SU-DHL-6 (cell line): ENCODE measurements around the gene FBXO2.

Experiments used
- H2AFZ ChIP-seq: fragments of 200-600 bp; sonication (generic); 2 replicates; pipeline ENCODE4 v1.6.1; 2014; ENCODE audit warnings: low read depth, mild to moderate bottlenecking, moderate library complexity, mixed read lengths, antibody characterized with exemption, low read length; ENCODE audit not compliant: severe bottlenecking
- H3F3A ChIP-seq: fragments of 200-600 bp; shearing (Covaris generic); 2 replicates; pipeline ENCODE4 v1.6.0; 2016; ENCODE audit warnings: antibody characterized with exemption, mild to moderate bottlenecking; ENCODE audit not compliant: insufficient read depth
- H3K27ac ChIP-seq: fragments of 200-600 bp; sonication (generic); 2 replicates; pipeline ENCODE4 v1.5.1; 2016; ENCODE audit warnings: low read depth, mild to moderate bottlenecking, low read length, moderate library complexity, mixed read lengths
- H3K27me3 ChIP-seq: fragments of 200-600 bp; sonication (generic), shearing (Covaris generic); 2 replicates; pipeline ENCODE4 v1.6.0; 2014; ENCODE audit warnings: mild to moderate bottlenecking, low read length
- H3K36me3 ChIP-seq: fragments of 200-600 bp; sonication (generic); 2 replicates; pipeline ENCODE4 v1.6.1; 2014; ENCODE audit warnings: mild to moderate bottlenecking, low read length, mixed read lengths
- H3K4me2 ChIP-seq: fragments of 300-600, 200-600 bp; shearing (Covaris generic), sonication (generic); 2 replicates; pipeline ENCODE4 v1.6.0; 2014; ENCODE audit warnings: low read length, low read depth, mild to moderate bottlenecking; ENCODE audit not compliant: poor library complexity, severe bottlenecking
- H3K4me3 ChIP-seq: fragments of 200-600 bp; sonication (generic); 2 replicates; pipeline ENCODE4 v1.5.1; 2014; ENCODE audit warnings: antibody characterized with exemption, low read length, mild to moderate bottlenecking, mixed read lengths; ENCODE audit not compliant: insufficient read depth, poor library complexity, severe bottlenecking
- H3K79me2 ChIP-seq: fragments of 200-600 bp; sonication (generic); 2 replicates; pipeline ENCODE4 v1.6.1; 2014; ENCODE audit warnings: mild to moderate bottlenecking, low read length, moderate library complexity; ENCODE audit not compliant: insufficient read depth
- H3K9ac ChIP-seq: fragments of 200-600 bp; sonication (generic); 2 replicates; pipeline ENCODE4 v1.7.0; 2014; ENCODE audit warnings: mild to moderate bottlenecking, low read length
- H3K9me2 ChIP-seq: fragments of 200-600 bp; sonication (generic); replicated peaks from 2 replicates; pipeline ENCODE4 v1.6.1; 2014; ENCODE audit warnings: low read length; ENCODE audit not compliant: insufficient read depth
- H3K9me3 ChIP-seq: fragments of 200-600 bp; sonication (generic); 2 replicates; pipeline ENCODE4 v1.6.1; 2014; ENCODE audit warnings: low read length, mixed read lengths; ENCODE audit not compliant: insufficient read depth
- H4K20me1 ChIP-seq: fragments of 200-600 bp; sonication (generic); 2 replicates; pipeline ENCODE4 v1.6.1; 2014; ENCODE audit warnings: low read depth, mild to moderate bottlenecking, antibody characterized with exemption, low read length, moderate library complexity, mixed read lengths
- CTCF ChIP-seq: fragments of 200-600 bp; sonication (generic); IDR thresholded peaks from one replicate; pipeline ENCODE4 v1.5.1; 2017; ENCODE audit warnings: antibody characterized with exemption, mild to moderate bottlenecking, low read length, moderate library complexity; ENCODE audit not compliant: insufficient read depth, poor library complexity, severe bottlenecking
- EZH2phosphoT487 ChIP-seq: fragments of 200-600 bp; sonication (generic), shearing (Covaris generic); conservative IDR thresholded peaks from 2 replicates; pipeline ENCODE4 v1.6.1; 2018; ENCODE audit warnings: mild to moderate bottlenecking, antibody characterized with exemption, low read length, moderate library complexity, mixed read lengths

FBXO2 gene

DNA sequence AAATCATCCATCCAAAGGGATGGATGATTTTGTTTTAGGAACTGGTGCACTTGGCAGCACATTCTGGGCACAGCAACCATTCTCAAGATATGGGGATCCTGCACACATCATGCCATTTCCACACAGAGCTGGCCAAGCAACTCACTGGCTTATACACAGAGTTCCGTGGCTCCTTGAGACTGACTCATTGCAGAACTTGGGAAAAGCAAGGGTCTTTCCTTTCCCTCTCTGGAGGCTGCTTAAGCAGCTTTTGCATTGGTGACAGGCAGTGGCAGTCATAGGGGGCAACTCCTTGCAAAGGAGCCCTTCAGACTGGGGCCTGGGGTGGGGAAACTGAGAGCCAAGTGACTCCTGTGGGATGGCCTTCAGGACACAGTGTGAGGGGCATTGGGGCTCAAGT lies 28.6 kb upstream of the FBXO2 start:
- no peaks in the 10 kb centered on the region for H3K79me2 ChIP-seq
- no peak for TF ChIP-seq EZH2phosphoT487
- TF ChIP-seq CTCF, result no peak
- H3K4me3 ChIP-seq, result no peak overlapping the region
- H3K4me2 ChIP-seq, result no peak overlapping the region
- H4K20me1 ChIP-seq, result no peaks in the 10 kb centered on the region
- H3K36me3 ChIP-seq, result no peaks in the 10 kb centered on the region
- no peaks in the 10 kb centered on the region for H3F3A ChIP-seq
- no peaks in the 10 kb centered on the region for H3K9me3 ChIP-seq
- H3K9me2 ChIP-seq, result no peaks in the 10 kb centered on the region
- H2AFZ ChIP-seq, result no peak overlapping the region
- H3K9ac ChIP-seq, result no peak overlapping the region
- H3K27ac ChIP-seq, result no peak overlapping the region
- no peaks in the 10 kb centered on the region for H3K27me3 ChIP-seq

DNA sequence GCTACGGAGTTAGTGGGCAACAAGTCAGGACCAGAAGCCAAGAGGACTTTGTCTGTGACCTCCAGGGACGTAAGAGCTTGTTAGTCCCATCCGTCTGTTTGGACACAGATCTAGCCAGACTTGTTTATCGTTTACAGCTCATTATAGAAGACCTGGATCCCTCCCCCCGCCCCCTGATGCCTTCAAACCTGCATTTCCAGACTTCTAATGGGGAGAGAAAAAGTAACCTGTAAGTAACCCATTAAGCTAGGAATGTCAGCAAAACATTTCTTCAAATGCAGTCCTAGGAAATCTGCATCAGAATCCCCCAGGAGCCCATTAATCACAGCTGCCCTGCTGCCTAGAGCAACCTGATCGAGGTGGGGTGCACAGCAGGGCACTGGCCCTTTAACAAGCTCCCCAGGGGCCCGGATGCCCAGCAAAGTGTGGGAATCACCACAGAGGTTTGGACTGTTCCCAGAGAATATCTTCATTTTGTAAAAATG lies 28.1 kb upstream of the FBXO2 start:
- Histone ChIP-seq H3K79me2 (no peaks in the 10 kb centered on the region), H3K27me3 (no peaks in the 10 kb centered on the region), H3K36me3 (no peaks in the 10 kb centered on the region), H3K4me2 (peak overlapping the region; percentile 83), H3K4me3 (no peak overlapping the region), H2AFZ (peak overlapping the region; percentile 98), H3K9me2 (no peaks in the 10 kb centered on the region), H3K9me3 (no peaks in the 10 kb centered on the region), H4K20me1 (no peaks in the 10 kb centered on the region), H3K27ac (no peak overlapping the region), H3F3A (no peaks in the 10 kb centered on the region), H3K9ac (peak overlapping the region; percentile 83; the same call in 1 of the 2 replicates)
- TF ChIP-seq EZH2phosphoT487 (no peak), CTCF (no peak)

DNA sequence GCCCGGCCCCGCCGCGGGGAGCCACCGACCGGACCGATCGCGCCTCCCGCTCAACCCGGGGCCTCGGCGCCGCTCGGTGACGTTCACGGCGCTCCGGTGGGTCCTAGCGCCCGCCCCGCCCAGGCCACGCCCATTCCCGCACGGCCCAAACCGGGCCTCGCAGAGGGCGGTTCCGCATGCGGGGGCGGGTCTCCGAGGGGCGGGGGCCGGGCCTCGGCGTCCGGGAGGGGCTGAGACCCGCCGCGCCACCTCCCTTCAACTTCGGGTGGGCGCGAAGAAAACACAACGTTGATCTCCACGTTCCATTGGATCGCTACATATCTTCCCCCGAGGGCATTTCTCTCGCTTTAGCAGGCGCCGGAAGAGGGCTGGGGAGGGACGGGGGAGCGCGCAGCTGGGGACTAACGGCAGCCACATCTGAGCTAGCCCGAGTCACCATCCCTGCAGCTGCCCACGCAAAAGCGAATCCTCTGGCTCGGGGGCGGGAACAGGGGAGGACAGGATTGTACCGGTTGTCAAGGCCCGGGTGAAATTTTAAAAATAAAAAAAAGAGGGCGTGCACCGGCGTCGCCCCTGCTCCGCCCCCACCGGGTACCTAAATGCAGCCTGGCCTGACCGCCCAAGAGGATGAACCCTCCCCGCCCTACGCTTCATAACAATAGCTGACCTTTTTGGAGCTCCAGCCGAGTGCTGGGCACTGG lies 27.0 kb upstream of the FBXO2 start, which contains the start of gene MAD2L2:
Gene MAD2L2, minus strand, starts transcription at position 78 of the 701 bp plus-strand sequence. CDS start 547 bp downstream, outside the sequence.
- H3K27me3 ChIP-seq, result no peaks in the 10 kb centered on the region
- no peaks in the 10 kb centered on the region for H4K20me1 ChIP-seq
- peak within 1 kb of the TSS; percentile 73 for H3K27ac ChIP-seq
- no peaks in the 10 kb centered on the region for H3K36me3 ChIP-seq
- peak within 1 kb of the TSS; percentile 98 for H2AFZ ChIP-seq
- H3K4me3 ChIP-seq, result peak within 1 kb of the TSS; percentile 92
- peak within 1 kb of the TSS; percentile 83 for H3K4me2 ChIP-seq
- H3K9ac ChIP-seq, result peak within 1 kb of the TSS; percentile 83
- no peaks in the 10 kb centered on the region for H3F3A ChIP-seq
- no peaks in the 10 kb centered on the region for H3K9me3 ChIP-seq
- TF ChIP-seq CTCF (no peak), EZH2phosphoT487 (no peak)
- H3K79me2 ChIP-seq, result no peaks in the 10 kb centered on the region
- no peaks in the 10 kb centered on the region for H3K9me2 ChIP-seq
